ENCODE results near the gene ERP44.

ERP44 gene

DNA sequence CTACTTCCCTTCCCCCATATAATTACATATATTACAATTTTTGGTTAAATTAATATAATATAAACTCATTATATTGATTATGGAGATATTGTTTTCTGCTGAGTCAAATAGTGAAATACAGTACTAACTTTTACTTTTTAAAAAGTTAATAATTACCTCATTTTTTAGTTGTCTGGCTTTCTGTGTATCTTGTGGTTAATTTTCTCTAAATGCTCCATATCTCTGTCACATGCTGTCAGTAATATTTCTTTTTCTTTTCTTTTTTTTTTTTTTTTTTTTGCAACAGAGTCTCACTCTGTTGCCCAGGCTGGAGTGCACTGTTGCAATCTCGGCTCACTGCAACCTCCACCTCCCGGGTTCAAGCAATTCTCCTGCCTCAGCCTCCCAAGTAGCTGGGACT, 169.1 kb downstream of the ERP44 start:
- no peak for DNase-seq
